SU-DHL-6 (cell line): Measurements from ENCODE around the gene NID2.
A peak's percentile ranks its signal among the peaks of the same experiment; 100 is the strongest.

Source experiments
- H2AFZ ChIP-seq: fragments of 200-600 bp; sonication (generic); 2 replicates; pipeline ENCODE4 v1.6.1; 2014; ENCODE audit warnings: low read depth, mild to moderate bottlenecking, moderate library complexity, mixed read lengths, antibody characterized with exemption, low read length; ENCODE audit not compliant: severe bottlenecking
- H3F3A ChIP-seq: fragments of 200-600 bp; shearing (Covaris generic); 2 replicates; pipeline ENCODE4 v1.6.0; 2016; ENCODE audit warnings: antibody characterized with exemption, mild to moderate bottlenecking; ENCODE audit not compliant: insufficient read depth
- H3K27ac ChIP-seq: fragments of 200-600 bp; sonication (generic); 2 replicates; pipeline ENCODE4 v1.5.1; 2016; ENCODE audit warnings: low read depth, mild to moderate bottlenecking, low read length, moderate library complexity, mixed read lengths
- H3K27me3 ChIP-seq: fragments of 200-600 bp; sonication (generic), shearing (Covaris generic); 2 replicates; pipeline ENCODE4 v1.6.0; 2014; ENCODE audit warnings: mild to moderate bottlenecking, low read length
- H3K36me3 ChIP-seq: fragments of 200-600 bp; sonication (generic); 2 replicates; pipeline ENCODE4 v1.6.1; 2014; ENCODE audit warnings: mild to moderate bottlenecking, low read length, mixed read lengths
- H3K4me2 ChIP-seq: fragments of 300-600, 200-600 bp; shearing (Covaris generic), sonication (generic); 2 replicates; pipeline ENCODE4 v1.6.0; 2014; ENCODE audit warnings: low read length, low read depth, mild to moderate bottlenecking; ENCODE audit not compliant: poor library complexity, severe bottlenecking
- H3K4me3 ChIP-seq: fragments of 200-600 bp; sonication (generic); 2 replicates; pipeline ENCODE4 v1.5.1; 2014; ENCODE audit warnings: antibody characterized with exemption, low read length, mild to moderate bottlenecking, mixed read lengths; ENCODE audit not compliant: insufficient read depth, poor library complexity, severe bottlenecking
- H3K79me2 ChIP-seq: fragments of 200-600 bp; sonication (generic); 2 replicates; pipeline ENCODE4 v1.6.1; 2014; ENCODE audit warnings: mild to moderate bottlenecking, low read length, moderate library complexity; ENCODE audit not compliant: insufficient read depth
- H3K9ac ChIP-seq: fragments of 200-600 bp; sonication (generic); 2 replicates; pipeline ENCODE4 v1.7.0; 2014; ENCODE audit warnings: mild to moderate bottlenecking, low read length
- H3K9me2 ChIP-seq: fragments of 200-600 bp; sonication (generic); replicated peaks from 2 replicates; pipeline ENCODE4 v1.6.1; 2014; ENCODE audit warnings: low read length; ENCODE audit not compliant: insufficient read depth
- H3K9me3 ChIP-seq: fragments of 200-600 bp; sonication (generic); 2 replicates; pipeline ENCODE4 v1.6.1; 2014; ENCODE audit warnings: low read length, mixed read lengths; ENCODE audit not compliant: insufficient read depth
- H4K20me1 ChIP-seq: fragments of 200-600 bp; sonication (generic); 2 replicates; pipeline ENCODE4 v1.6.1; 2014; ENCODE audit warnings: low read depth, mild to moderate bottlenecking, antibody characterized with exemption, low read length, moderate library complexity, mixed read lengths
- EZH2phosphoT487 ChIP-seq: fragments of 200-600 bp; sonication (generic), shearing (Covaris generic); conservative IDR thresholded peaks from 2 replicates; pipeline ENCODE4 v1.6.1; 2018; ENCODE audit warnings: mild to moderate bottlenecking, antibody characterized with exemption, low read length, moderate library complexity, mixed read lengths
- TF ChIP-seq, protein P1 (sequence below): fragments of 200-600 bp; sonication (generic); IDR thresholded peaks from one replicate; pipeline ENCODE4 v1.5.1; 2017; ENCODE audit warnings: antibody characterized with exemption, mild to moderate bottlenecking, low read length, moderate library complexity; ENCODE audit not compliant: insufficient read depth, poor library complexity, severe bottlenecking

Gene NID2

DNA sequence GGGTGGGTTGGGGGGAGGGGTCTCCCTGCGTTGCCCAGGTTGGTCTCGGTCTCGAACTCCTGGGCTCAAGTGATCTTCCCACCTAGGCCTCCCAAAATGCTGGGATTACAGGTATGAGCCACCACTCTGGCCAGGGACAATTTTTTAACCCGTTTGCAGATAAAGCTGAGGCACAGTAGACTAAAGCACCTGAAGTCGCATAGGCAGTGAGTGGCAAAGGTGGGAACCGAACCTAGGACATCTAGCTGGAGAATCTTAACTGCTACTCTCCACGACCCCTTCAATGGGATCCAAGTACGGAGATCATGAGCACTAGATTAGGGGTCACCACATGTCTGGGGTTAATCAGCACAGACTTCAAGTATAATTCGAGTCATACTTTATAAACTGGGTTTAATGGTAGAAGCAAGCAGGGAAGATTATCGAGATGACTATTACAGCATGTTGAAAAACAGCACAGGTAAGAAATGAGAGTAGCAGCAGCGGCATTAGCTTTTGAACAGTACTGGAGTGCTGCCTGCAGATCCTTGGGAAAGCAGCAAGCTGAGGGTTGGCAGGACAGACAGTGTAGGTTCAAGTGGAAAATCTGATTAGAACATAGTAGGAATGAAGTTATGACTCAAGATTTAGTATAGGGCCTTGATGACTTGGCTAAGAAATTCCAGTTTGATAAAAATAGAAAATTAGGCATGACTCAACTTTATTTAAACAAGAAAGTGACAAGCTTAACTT lies 23.9 kb downstream of the NID2 start:
- Histone ChIP-seq H3K27ac (no peak overlapping the region), H3K9me3 (no peaks in the 10 kb centered on the region), H3K27me3 (no peaks in the 10 kb centered on the region), H3K36me3 (no peaks in the 10 kb centered on the region), H3K4me2 (no peak overlapping the region), H3K4me3 (no peak overlapping the region), H3K9me2 (no peaks in the 10 kb centered on the region), H3K79me2 (no peaks in the 10 kb centered on the region), H2AFZ (no peak overlapping the region), H3K9ac (no peak overlapping the region), H3F3A (no peaks in the 10 kb centered on the region), H4K20me1 (no peaks in the 10 kb centered on the region)
- TF ChIP-seq, protein P1, sequence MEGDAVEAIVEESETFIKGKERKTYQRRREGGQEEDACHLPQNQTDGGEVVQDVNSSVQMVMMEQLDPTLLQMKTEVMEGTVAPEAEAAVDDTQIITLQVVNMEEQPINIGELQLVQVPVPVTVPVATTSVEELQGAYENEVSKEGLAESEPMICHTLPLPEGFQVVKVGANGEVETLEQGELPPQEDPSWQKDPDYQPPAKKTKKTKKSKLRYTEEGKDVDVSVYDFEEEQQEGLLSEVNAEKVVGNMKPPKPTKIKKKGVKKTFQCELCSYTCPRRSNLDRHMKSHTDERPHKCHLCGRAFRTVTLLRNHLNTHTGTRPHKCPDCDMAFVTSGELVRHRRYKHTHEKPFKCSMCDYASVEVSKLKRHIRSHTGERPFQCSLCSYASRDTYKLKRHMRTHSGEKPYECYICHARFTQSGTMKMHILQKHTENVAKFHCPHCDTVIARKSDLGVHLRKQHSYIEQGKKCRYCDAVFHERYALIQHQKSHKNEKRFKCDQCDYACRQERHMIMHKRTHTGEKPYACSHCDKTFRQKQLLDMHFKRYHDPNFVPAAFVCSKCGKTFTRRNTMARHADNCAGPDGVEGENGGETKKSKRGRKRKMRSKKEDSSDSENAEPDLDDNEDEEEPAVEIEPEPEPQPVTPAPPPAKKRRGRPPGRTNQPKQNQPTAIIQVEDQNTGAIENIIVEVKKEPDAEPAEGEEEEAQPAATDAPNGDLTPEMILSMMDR: no peak
- no peak for TF ChIP-seq EZH2phosphoT487

DNA sequence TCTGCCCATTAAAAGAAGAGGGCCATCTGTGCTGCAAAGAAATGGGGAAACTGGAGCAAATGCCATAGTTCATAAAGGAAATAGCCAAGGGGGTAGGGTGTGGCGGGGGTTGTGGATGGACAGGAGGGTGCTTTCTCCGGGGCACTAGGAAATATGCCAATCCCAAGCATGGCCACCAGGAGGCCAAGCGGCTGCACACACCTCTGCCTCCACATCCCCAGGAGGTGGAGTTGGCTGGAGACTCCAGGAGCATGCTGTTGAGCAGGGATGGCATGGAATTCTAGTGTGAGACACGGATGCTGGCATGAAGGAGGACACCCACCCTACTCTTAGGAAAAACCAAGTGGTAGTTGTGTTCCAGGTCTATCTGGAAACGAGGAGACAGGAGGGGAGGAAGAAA lies 25.2 kb downstream of the NID2 start:
- Histone ChIP-seq H2AFZ (no peak overlapping the region), H3K9me2 (no peaks in the 10 kb centered on the region), H3K36me3 (no peaks in the 10 kb centered on the region), H3F3A (no peaks in the 10 kb centered on the region), H3K9me3 (no peaks in the 10 kb centered on the region), H3K4me3 (no peak overlapping the region), H3K9ac (no peak overlapping the region), H4K20me1 (no peaks in the 10 kb centered on the region), H3K4me2 (no peak overlapping the region), H3K27ac (no peak overlapping the region), H3K79me2 (no peaks in the 10 kb centered on the region), H3K27me3 (no peaks in the 10 kb centered on the region)
- no peak for TF ChIP-seq EZH2phosphoT487
- TF ChIP-seq, protein P1: peak; percentile 5

DNA sequence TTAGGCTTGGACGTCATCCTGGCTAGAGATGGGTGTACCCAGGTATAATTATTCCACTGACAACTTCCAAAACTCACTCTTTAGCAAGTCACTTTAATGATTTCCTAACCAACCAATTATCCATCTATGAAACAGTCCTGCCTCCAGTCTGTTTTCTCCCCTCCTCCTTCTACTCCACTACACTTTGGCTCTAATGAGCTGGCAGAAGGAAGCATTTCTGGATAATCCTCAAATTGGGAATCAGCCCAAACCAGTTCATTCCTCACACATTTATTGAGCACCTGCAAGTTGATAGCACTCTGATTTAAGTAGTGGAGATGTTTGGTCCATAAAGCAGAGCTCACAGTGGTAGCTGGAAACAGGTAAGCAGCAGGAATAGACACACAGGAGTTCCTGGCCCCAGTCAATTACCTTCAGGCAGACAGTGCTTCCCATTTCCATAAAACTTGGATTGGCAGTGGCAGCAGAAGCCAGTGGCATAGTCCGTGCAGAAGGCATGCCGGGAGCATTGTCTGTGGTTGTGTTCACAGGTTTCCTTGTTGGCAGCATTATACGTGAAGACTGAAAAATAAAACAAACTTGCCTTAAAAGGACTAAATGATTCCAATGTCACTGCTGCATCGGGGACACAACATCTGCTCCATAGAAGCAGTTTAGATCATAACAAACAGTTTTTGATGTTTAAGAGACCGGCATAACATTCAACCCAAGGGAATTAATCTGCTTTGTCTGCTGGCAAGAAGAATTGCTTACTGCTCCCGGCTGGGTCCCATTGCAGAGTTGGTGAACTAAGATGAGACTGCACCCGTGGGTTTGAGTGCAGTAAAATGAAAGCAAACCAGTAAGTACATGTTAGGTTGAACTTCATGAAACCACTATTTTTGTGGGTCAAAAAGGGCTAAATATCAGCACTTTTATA lies 26.2 kb downstream of the NID2 start:
- Histone ChIP-seq H2AFZ (no peak overlapping the region), H3K9me2 (no peaks in the 10 kb centered on the region), H4K20me1 (no peaks in the 10 kb centered on the region), H3K79me2 (no peaks in the 10 kb centered on the region), H3K36me3 (no peaks in the 10 kb centered on the region), H3K9me3 (no peaks in the 10 kb centered on the region), H3K4me3 (no peak overlapping the region), H3K9ac (no peak overlapping the region), H3K4me2 (no peak overlapping the region), H3K27me3 (no peaks in the 10 kb centered on the region), H3K27ac (no peak overlapping the region), H3F3A (no peaks in the 10 kb centered on the region)
- TF ChIP-seq, protein P1: no peak
- TF ChIP-seq EZH2phosphoT487: no peak
